Measurements from ENCODE around the gene PCSK6. TPM values are rescaled to one million over a fixed set of nuclear protein-coding genes. Genes with fewer than 3 reads are reported as not detected.

PCSK6 gene
- total and polyA plus RNA-seq, 7 experiments from 2014 or later: 0.12 to 3.0 (median 0.70) TPM; not detected in 1

GRCh38 chr15:101478701-101479341 is 10.7 kb downstream of the PCSK6 start:
- H3K36me3 Mint-ChIP-seq: no peaks in the 10 kb centered on the region
- intact Hi-C loops (cut with micrococcal nuclease): no loop called here
- no peaks in the 10 kb centered on the region for H3K4me1 ChIP-seq (ENCODE audit: control insufficient read depth in 2 of 2, insufficient read depth in 2 of 2, low read length in 2 of 2)
- H3K4me3 ChIP-seq (ENCODE audit: low read length): no peak overlapping the region
- no peak overlapping the region for H3K27ac ChIP-seq (ENCODE audit: low read depth, low read length)
- ChIA-PET POLR2A (no interaction called here), CTCF (no interaction called here)
- ATAC-seq (no peak), DNase-seq (no peak)
- H3K4me1 Mint-ChIP-seq: peaks cover 0 to 3% (median 0%) of the 10 kb centered on the region in 7 donors
- H3K9me3 ChIP-seq (ENCODE audit: control insufficient read depth in 2 of 3, low read length in 3 of 3): no peaks in the 10 kb centered on the region
- no peak overlapping the region for H3K4me3 Mint-ChIP-seq
- no peaks in the 10 kb centered on the region for H3K9me3 Mint-ChIP-seq
- H3K27me3 ChIP-seq (ENCODE audit: control insufficient read depth in 2 of 2, insufficient read depth in 2 of 2, low read length in 2 of 2): no peaks in the 10 kb centered on the region
- H3K27ac Mint-ChIP-seq: no peak overlapping the region
- H3K36me3 ChIP-seq (ENCODE audit: control insufficient read depth in 2 of 3, insufficient read depth in 3 of 3, low read length in 3 of 3): no peaks in the 10 kb centered on the region
- H3K27me3 Mint-ChIP-seq: peaks cover 1 to 33% (median 20%) of the 10 kb centered on the region in 5 donors

- intact Hi-C loops (cut with micrococcal nuclease): no loop called here
- DNase-seq: no peak
- H3K27ac Mint-ChIP-seq: no peak overlapping the region
- Histone ChIP-seq H3K27ac (ENCODE audit: low read depth, low read length) (no peak overlapping the region), H3K4me3 (ENCODE audit: low read length) (no peak overlapping the region), H3K27me3 (ENCODE audit: control insufficient read depth in 2 of 2, insufficient read depth in 2 of 2, low read length in 2 of 2) (no peaks in the 10 kb centered on the region), H3K4me1 (ENCODE audit: control insufficient read depth in 2 of 2, insufficient read depth in 2 of 2, low read length in 2 of 2) (no peaks in the 10 kb centered on the region), H3K36me3 (ENCODE audit: control insufficient read depth in 2 of 3, insufficient read depth in 3 of 3, low read length in 3 of 3) (no peaks in the 10 kb centered on the region), H3K9me3 (ENCODE audit: control insufficient read depth in 2 of 3, low read length in 3 of 3) (no peaks in the 10 kb centered on the region)
- no peaks in the 10 kb centered on the region for H3K36me3 Mint-ChIP-seq
- H3K27me3 Mint-ChIP-seq: peaks cover 1 to 33% (median 20%) of the 10 kb centered on the region in 5 donors
- ChIA-PET CTCF (no interaction called here), POLR2A (no interaction called here)
- H3K9me3 Mint-ChIP-seq: no peaks in the 10 kb centered on the region
- no peak overlapping the region for H3K4me3 Mint-ChIP-seq
- no peak for ATAC-seq
- peaks cover 0 to 3% (median 0%) of the 10 kb centered on the region in 7 donors for H3K4me1 Mint-ChIP-seq
These were observed 11.6 kb downstream of the PCSK6 start for GRCh38 chr15:101477851-101478362.

GRCh38 chr15:101476756-101477155 is 12.8 kb downstream of the PCSK6 start:
- Mint-ChIP-seq H3K27me3 (peaks cover 1 to 35% (median 20%) of the 10 kb centered on the region in 5 donors), H3K36me3 (no peaks in the 10 kb centered on the region), H3K27ac (no peak overlapping the region), H3K4me1 (peaks cover 0 to 3% (median 0%) of the 10 kb centered on the region in 7 donors), H3K9me3 (no peaks in the 10 kb centered on the region), H3K4me3 (no peak overlapping the region)
- no peak overlapping the region for H3K27ac ChIP-seq (ENCODE audit: low read depth, low read length)
- H3K9me3 ChIP-seq (ENCODE audit: control insufficient read depth in 2 of 3, low read length in 3 of 3): no peaks in the 10 kb centered on the region
- intact Hi-C loops (cut with micrococcal nuclease): no loop called here
- ChIA-PET CTCF (no interaction called here), POLR2A (no interaction called here)
- no peak overlapping the region for H3K4me3 ChIP-seq (ENCODE audit: low read length)
- no peaks in the 10 kb centered on the region for H3K36me3 ChIP-seq (ENCODE audit: control insufficient read depth in 2 of 3, insufficient read depth in 3 of 3, low read length in 3 of 3)
- no peak for ATAC-seq
- no peaks in the 10 kb centered on the region for H3K4me1 ChIP-seq (ENCODE audit: control insufficient read depth in 2 of 2, insufficient read depth in 2 of 2, low read length in 2 of 2)
- DNase-seq: no peak
- no peaks in the 10 kb centered on the region for H3K27me3 ChIP-seq (ENCODE audit: control insufficient read depth in 2 of 2, insufficient read depth in 2 of 2, low read length in 2 of 2)

- Histone ChIP-seq H3K4me3 (ENCODE audit: low read length) (no peak overlapping the region), H3K27me3 (ENCODE audit: control insufficient read depth in 2 of 2, insufficient read depth in 2 of 2, low read length in 2 of 2) (no peaks in the 10 kb centered on the region), H3K9me3 (ENCODE audit: control insufficient read depth in 2 of 3, low read length in 3 of 3) (no peaks in the 10 kb centered on the region), H3K4me1 (ENCODE audit: control insufficient read depth in 2 of 2, insufficient read depth in 2 of 2, low read length in 2 of 2) (no peaks in the 10 kb centered on the region), H3K27ac (ENCODE audit: low read depth, low read length) (no peak overlapping the region), H3K36me3 (ENCODE audit: control insufficient read depth in 2 of 3, insufficient read depth in 3 of 3, low read length in 3 of 3) (no peaks in the 10 kb centered on the region)
- Mint-ChIP-seq H3K27me3 (peaks cover 8 to 36% (median 19%) of the 10 kb centered on the region in 5 donors), H3K27ac (peak overlapping the region in 1 of 9 donors; percentile 16), H3K4me3 (no peak overlapping the region), H3K4me1 (no peaks in the 10 kb centered on the region), H3K9me3 (no peaks in the 10 kb centered on the region), H3K36me3 (no peaks in the 10 kb centered on the region)
- POLR2A ChIA-PET: no interaction called here
- ATAC-seq (no peak), DNase-seq (no peak)
- CTCF ChIA-PET: no interaction called here
- intact Hi-C loops (cut with micrococcal nuclease): no loop called here
These were observed 14.5 kb downstream of the PCSK6 start for GRCh38 chr15:101474983-101475382.

GRCh38 chr15:101474233-101474632 is 15.3 kb downstream of the PCSK6 start:
- Mint-ChIP-seq H3K27me3 (peaks cover 11 to 32% (median 15%) of the 10 kb centered on the region in 5 donors), H3K36me3 (no peaks in the 10 kb centered on the region), H3K9me3 (no peaks in the 10 kb centered on the region), H3K27ac (no peak overlapping the region), H3K4me3 (no peak overlapping the region), H3K4me1 (no peaks in the 10 kb centered on the region)
- no peak for DNase-seq
- CTCF ChIA-PET: interaction anchor here (0.6 kb wide), 1 partner anchor 467 kb away, joined by 3 read pairs; no protein-coding TSS in a partner anchor
- no peak overlapping the region for H3K27ac ChIP-seq (ENCODE audit: low read depth, low read length)
- no peaks in the 10 kb centered on the region for H3K4me1 ChIP-seq (ENCODE audit: control insufficient read depth in 2 of 2, insufficient read depth in 2 of 2, low read length in 2 of 2)
- no peak for ATAC-seq
- H3K36me3 ChIP-seq (ENCODE audit: control insufficient read depth in 2 of 3, insufficient read depth in 3 of 3, low read length in 3 of 3): no peaks in the 10 kb centered on the region
- POLR2A ChIA-PET: no interaction called here
- no peaks in the 10 kb centered on the region for H3K9me3 ChIP-seq (ENCODE audit: control insufficient read depth in 2 of 3, low read length in 3 of 3)
- no peaks in the 10 kb centered on the region for H3K27me3 ChIP-seq (ENCODE audit: control insufficient read depth in 2 of 2, insufficient read depth in 2 of 2, low read length in 2 of 2)
- intact Hi-C loops (cut with micrococcal nuclease): no loop called here
- H3K4me3 ChIP-seq (ENCODE audit: low read length): no peak overlapping the region

- intact Hi-C loops (cut with micrococcal nuclease): no loop called here
- Histone ChIP-seq H3K36me3 (ENCODE audit: control insufficient read depth in 2 of 3, insufficient read depth in 3 of 3, low read length in 3 of 3) (no peaks in the 10 kb centered on the region), H3K4me1 (ENCODE audit: control insufficient read depth in 2 of 2, insufficient read depth in 2 of 2, low read length in 2 of 2) (no peaks in the 10 kb centered on the region), H3K27me3 (ENCODE audit: control insufficient read depth in 2 of 2, insufficient read depth in 2 of 2, low read length in 2 of 2) (no peaks in the 10 kb centered on the region), H3K4me3 (ENCODE audit: low read length) (no peak overlapping the region), H3K9me3 (ENCODE audit: control insufficient read depth in 2 of 3, low read length in 3 of 3) (no peaks in the 10 kb centered on the region), H3K27ac (ENCODE audit: low read depth, low read length) (no peak overlapping the region)
- Mint-ChIP-seq H3K27ac (no peak overlapping the region), H3K4me3 (no peak overlapping the region), H3K9me3 (no peaks in the 10 kb centered on the region), H3K27me3 (peaks cover 6 to 24% (median 20%) of the 10 kb centered on the region in 5 donors), H3K36me3 (no peaks in the 10 kb centered on the region), H3K4me1 (no peaks in the 10 kb centered on the region)
- ChIA-PET POLR2A (no interaction called here), CTCF (interaction anchor here (0.6 kb wide), 1 partner anchor 66 kb away, joined by 3 read pairs; no protein-coding TSS in a partner anchor)
- no peak for ATAC-seq
- no peak for DNase-seq
These were observed 17.5 kb downstream of the PCSK6 start for GRCh38 chr15:101472033-101472432.

All from naive thymus-derived CD4-positive, alpha-beta T cell (primary cell).